GM06990 (cell line): ENCODE results near the gene TLE1.

ENCODE experiments used
- DNase-seq: peaks from one replicate; pipeline ENCODE4 v3.0.0-alpha.2; 2011; ENCODE audit not compliant: insufficient read length; ENCODE audit errors: extremely low read depth
- H3K27me3 ChIP-seq: replicated peaks from 2 replicates; pipeline ENCODE4 v1.6.0; 2011; ENCODE audit warnings: low read length; ENCODE audit not compliant: control insufficient read depth, insufficient read depth
- H3K36me3 ChIP-seq: 2 replicates; pipeline ENCODE4 v1.5.1; 2011; ENCODE audit warnings: low read length; ENCODE audit not compliant: control insufficient read depth, insufficient read depth
- H3K4me3 ChIP-seq: replicated peaks from 2 replicates; pipeline ENCODE4 v1.5.1; 2011; ENCODE audit warnings: low read depth, mild to moderate bottlenecking, control low read depth, low read length
- TF ChIP-seq, protein P1 (sequence below): IDR thresholded peaks from 2 replicates; pipeline ENCODE4 v1.5.1; 2011; ENCODE audit warnings: low read length, control low read depth, mild to moderate bottlenecking, inconsistent platforms; ENCODE audit not compliant: insufficient read depth, poor library complexity, severe bottlenecking

The TLE1 gene

DNA sequence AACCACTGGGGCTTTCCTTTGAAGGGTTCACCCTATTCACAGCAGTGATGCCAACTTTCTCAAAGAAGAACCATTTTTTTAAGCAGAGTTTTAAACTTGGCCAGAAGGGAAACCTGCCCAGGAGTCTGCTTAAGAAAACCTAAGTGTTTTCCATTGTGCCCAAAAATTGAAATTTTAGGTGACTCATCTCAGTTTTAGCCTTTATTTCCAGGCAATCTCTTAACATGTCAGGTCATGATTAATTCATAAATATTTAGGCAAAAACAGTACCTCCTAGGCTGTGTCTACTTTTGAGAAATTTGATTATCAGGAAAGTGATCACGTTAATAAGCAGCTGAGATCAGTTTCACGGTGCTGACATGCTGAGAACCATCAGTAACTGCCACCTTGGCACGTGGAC is 61.9 kb downstream of the TLE1 start:
- no peaks in the 10 kb centered on the region for H3K36me3 ChIP-seq
- no peak overlapping the region for H3K4me3 ChIP-seq
- no peaks in the 10 kb centered on the region for H3K27me3 ChIP-seq
- no peak for DNase-seq
- TF ChIP-seq, protein P1, sequence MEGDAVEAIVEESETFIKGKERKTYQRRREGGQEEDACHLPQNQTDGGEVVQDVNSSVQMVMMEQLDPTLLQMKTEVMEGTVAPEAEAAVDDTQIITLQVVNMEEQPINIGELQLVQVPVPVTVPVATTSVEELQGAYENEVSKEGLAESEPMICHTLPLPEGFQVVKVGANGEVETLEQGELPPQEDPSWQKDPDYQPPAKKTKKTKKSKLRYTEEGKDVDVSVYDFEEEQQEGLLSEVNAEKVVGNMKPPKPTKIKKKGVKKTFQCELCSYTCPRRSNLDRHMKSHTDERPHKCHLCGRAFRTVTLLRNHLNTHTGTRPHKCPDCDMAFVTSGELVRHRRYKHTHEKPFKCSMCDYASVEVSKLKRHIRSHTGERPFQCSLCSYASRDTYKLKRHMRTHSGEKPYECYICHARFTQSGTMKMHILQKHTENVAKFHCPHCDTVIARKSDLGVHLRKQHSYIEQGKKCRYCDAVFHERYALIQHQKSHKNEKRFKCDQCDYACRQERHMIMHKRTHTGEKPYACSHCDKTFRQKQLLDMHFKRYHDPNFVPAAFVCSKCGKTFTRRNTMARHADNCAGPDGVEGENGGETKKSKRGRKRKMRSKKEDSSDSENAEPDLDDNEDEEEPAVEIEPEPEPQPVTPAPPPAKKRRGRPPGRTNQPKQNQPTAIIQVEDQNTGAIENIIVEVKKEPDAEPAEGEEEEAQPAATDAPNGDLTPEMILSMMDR, result no peak

DNA sequence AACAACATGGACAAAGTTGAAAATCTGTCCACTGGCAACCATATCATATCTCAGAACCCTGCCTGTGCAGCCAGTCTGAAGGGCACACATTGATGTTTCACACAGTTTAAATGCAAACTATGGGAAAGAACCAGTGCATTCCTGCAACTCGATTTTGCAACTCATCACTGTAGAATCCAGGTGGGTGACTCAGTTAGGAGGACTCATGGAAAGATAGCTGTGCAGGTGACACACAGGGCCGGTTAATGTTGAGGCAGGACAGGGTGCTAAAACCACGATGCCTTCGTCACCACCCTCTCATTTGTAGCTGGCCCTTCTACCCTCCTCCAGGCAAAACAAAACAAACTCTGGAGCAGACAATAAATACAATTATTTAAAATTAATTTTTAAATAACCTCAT is 62.8 kb downstream of the TLE1 start:
- TF ChIP-seq, protein P1, result no peak
- Histone ChIP-seq H3K4me3 (no peak overlapping the region), H3K27me3 (no peaks in the 10 kb centered on the region), H3K36me3 (no peaks in the 10 kb centered on the region)
- DNase-seq, result no peak

DNA sequence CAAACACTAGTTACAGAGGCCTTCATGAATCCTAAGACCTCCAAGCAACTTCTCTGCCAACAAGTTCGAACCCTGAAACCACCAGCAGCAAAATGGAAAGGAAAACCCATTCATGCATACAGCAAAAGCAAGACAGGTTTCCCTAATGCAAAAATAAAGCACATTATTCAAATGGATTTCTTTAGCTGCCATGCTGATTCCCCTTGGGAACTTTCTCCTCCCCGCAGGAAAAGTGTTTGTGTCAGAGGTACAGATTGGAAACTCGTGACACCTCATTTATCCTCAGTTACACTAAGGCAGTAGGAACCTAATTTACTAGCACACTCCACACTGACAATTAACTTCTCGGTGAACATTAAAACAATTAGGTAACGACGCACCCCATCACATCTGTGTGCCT is 63.4 kb downstream of the TLE1 start:
- TF ChIP-seq, protein P1, result no peak
- no peaks in the 10 kb centered on the region for H3K36me3 ChIP-seq
- no peak overlapping the region for H3K4me3 ChIP-seq
- no peak for DNase-seq
- H3K27me3 ChIP-seq, result no peaks in the 10 kb centered on the region

DNA sequence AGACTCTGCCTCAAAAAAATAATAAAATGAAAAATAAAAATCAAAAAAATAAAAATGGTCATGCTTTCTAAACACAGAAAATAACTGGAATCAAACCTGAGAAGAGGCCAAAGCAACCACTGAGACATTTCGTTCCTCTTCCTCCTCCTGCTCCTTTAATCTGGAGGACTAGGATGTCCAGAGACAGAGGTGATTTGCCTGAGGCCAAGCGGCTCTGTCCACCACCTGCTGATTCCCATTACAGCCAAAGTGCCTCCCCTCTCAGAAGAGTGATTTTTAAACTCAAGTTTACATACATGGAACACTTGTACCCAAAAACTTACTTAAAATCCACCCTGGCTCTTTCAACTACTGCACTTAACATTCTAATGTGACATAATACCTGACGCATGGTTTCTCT is 65.6 kb downstream of the TLE1 start:
- H3K36me3 ChIP-seq, result no peaks in the 10 kb centered on the region
- no peaks in the 10 kb centered on the region for H3K27me3 ChIP-seq
- TF ChIP-seq, protein P1, result no peak
- no peak for DNase-seq
- no peak overlapping the region for H3K4me3 ChIP-seq

DNA sequence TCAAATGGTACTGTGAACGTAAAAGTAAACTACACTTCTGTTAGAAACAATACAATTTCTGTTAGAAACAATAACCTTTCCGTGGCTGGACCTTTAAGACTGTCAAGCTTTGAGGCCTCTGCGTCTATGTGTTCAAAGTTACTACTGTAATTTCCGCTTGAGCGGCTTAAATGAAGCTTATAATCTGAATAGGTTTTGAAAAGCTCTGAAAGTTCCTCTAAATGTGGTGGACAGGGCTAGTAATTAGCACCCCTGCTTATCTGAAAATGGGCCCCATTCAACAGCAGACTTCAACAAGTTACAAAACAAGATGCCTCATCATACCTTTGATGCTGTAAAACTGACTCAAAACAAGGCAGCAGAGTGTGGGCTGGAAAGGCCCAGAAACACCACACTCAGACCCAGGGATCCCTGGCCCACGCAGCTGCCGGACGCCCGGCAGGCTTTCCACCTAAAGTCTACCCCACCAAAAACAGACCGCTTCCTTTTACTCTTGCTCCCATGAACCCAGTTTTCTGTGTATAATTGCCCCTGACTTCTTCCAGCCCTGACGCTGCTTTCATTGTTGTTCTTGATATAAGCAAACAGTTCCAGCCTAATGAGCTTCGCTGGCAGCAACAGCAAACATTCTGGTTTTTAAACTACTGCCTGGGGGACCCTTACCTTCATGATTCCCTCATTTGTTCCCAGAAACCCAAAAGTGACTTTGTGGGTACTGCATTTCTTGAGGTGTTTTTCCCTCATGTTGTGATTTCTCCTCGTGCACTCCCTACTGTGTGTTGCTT is 66.7 kb downstream of the TLE1 start:
- no peak for DNase-seq
- Histone ChIP-seq H3K4me3 (no peak overlapping the region), H3K27me3 (no peaks in the 10 kb centered on the region), H3K36me3 (no peaks in the 10 kb centered on the region)
- TF ChIP-seq, protein P1, result no peak
